K562 (cell line): ENCODE measurements around the gene TMEM270. TPM values are rescaled to one million over a fixed set of nuclear protein-coding genes. Genes with fewer than 3 reads are reported as not detected.

Experiments
- ATF1 ChIP-seq, 2 experiments: fragments of 450-650 bp in 1 of 2; IDR thresholded peaks; 2 replicates each; pipeline ENCODE4 v1.6.1; 2016; ENCODE audit warnings: missing compliant biosample characterization in 1 of 2, missing genetic modification characterization in 1 of 2
- BCL6 ChIP-seq: fragments of 250-450 bp; sonication (Bioruptor Pico); IDR thresholded peaks from 2 replicates; pipeline ENCODE4 v1.4.0; 2020
- E2F8 ChIP-seq: fragments of 450-650 bp; IDR thresholded peaks from 2 replicates; pipeline ENCODE4 v1.7.1; 2018; ENCODE audit warnings: mild to moderate bottlenecking, low read depth; ENCODE audit not compliant: partially characterized antibody
- ETV1 ChIP-seq: fragments of 450-650 bp; conservative IDR thresholded peaks from 2 replicates; pipeline ENCODE4 v1.6.1; 2016; ENCODE audit warnings: missing genetic modification characterization, control low read depth, low read depth, missing compliant biosample characterization
- ETV6 ChIP-seq, 3 experiments: fragments of 150-350 bp in 1 of 3; sonication (generic) in 1 of 3; formaldehyde crosslinking in 1 of 3; IDR thresholded peaks; 2 replicates each; pipeline versions ENCODE4 v1.6.1 to v1.8.0; 2014 to 2022; ENCODE audit warnings: borderline replicate concordance in 2 of 3, low read depth in 2 of 3, antibody characterized with exemption in 1 of 3, low read length in 1 of 3, mild to moderate bottlenecking in 1 of 3, missing genetic modification reagents in 1 of 3
- MGA ChIP-seq: fragments of 450-650 bp; IDR thresholded peaks from 2 replicates; pipeline ENCODE4 v1.6.1; 2016; ENCODE audit warnings: mild to moderate bottlenecking, moderate library complexity
- MTA1 ChIP-seq: fragments of 450-650 bp; IDR thresholded peaks from 2 replicates; pipeline ENCODE4 v1.6.1; 2017; ENCODE audit warnings: borderline replicate concordance
- NR2C1 ChIP-seq, 2 experiments: fragments of 450-650 bp; IDR thresholded peaks; 2 replicates each; pipeline ENCODE4 v1.6.1; 2017; ENCODE audit warnings: mild to moderate bottlenecking in 2 of 2, antibody characterized with exemption in 1 of 2, inconsistent platforms in 1 of 2, missing compliant biosample characterization in 1 of 2, missing genetic modification characterization in 1 of 2
- SRF ChIP-seq, 2 experiments: fragments of 250-450, 450-650 bp in 1 of 2; sonication (Bioruptor Pico) in 1 of 2; sonication (generic) in 1 of 2; formaldehyde crosslinking; IDR thresholded peaks; 2 replicates each; pipeline versions ENCODE4 v1.5.0 to v1.5.1; 2020 to 2022; ENCODE audit warnings: mild to moderate bottlenecking in 1 of 2, missing genetic modification reagents in 1 of 2
- polyA plus RNA-seq, 8 experiments: library from polyadenylated mRNA; depleted of rRNA in 4 of 8; stranded (reverse) in 5 of 8; unstranded in 3 of 8; fragments of >200 nt; fragmentation: Nextera tagmentation in 2 of 8; fragmentation: Illumina TruSeq in 1 of 8; extraction: Ambion mirVana in 2 of 8; extraction: Trizol in 1 of 8; gene quantifications; 2 replicates each; pipeline versions ENCODE4 v1.2.1 to v1.2.3, GENCODE V29; 2011 to 2014; ENCODE audit warnings: inconsistent platforms in 1 of 8, missing spikeins in 1 of 8
- total RNA-seq, 7 experiments: library from RNA; depleted of rRNA in 6 of 7; stranded (reverse); fragments of >200 nt in 6 of 7; fragmentation: Illumina TruSeq in 2 of 7; extraction: Trizol in 2 of 7; gene quantifications; 2 replicates each; pipeline versions ENCODE4 v1.2.1 to v1.2.3, GENCODE V29; 2011 to 2021; ENCODE audit warnings: low replicate concordance in 1 of 7

Gene TMEM270
- total and polyA plus RNA-seq, 9 of the 15 experiments (the other 6 are each of a cell fraction or from before 2014, with no cell fraction given) = not detected

GRCh38 chr7:73851410-73852338 lies 9.3 kb upstream of the TMEM270 start (continued):
- TF ChIP-seq ETV6 (IDR thresholded peaks at IDR 0.05; ENCODE audit: borderline replicate concordance in 1 of 2, low read depth in 2 of 2, low read length in 1 of 2) = peak in 1 of 2 experiments; percentile 68; a peak in 1 of 4 replicates
- no peak for TF ChIP-seq ETV6 (CRISPR knock-in tag; IDR thresholded peaks at IDR 0.05; ENCODE audit: borderline replicate concordance)
- peak; percentile 23 for TF ChIP-seq E2F8
- TF ChIP-seq MGA = peak; percentile 45; the same call in 1 of the 2 replicates
- no peak for TF ChIP-seq BCL6 (CRISPR knock-in tag)
- no peak for TF ChIP-seq ATF1 (CRISPR knock-in tag; IDR thresholded peaks at IDR 0.05)
- TF ChIP-seq ATF1 (tag; IDR thresholded peaks at IDR 0.05) = peak; percentile 53; the same call in 1 of the 2 replicates
- peak; percentile 62; the same call in 1 of the 2 replicates for TF ChIP-seq MTA1
- peak; percentile 39; the same call in 1 of the 2 replicates for TF ChIP-seq NR2C1 (IDR thresholded peaks at IDR 0.05)
- TF ChIP-seq NR2C1 (tag; IDR thresholded peaks at IDR 0.05) = no peak
- 0 out of 2 replicates have a peak, but pooled peaks have one; percentile 5 for TF ChIP-seq ETV1 (tag)
- TF ChIP-seq SRF (CRISPR knock-in tag; IDR thresholded peaks at IDR 0.05) = 0 out of 4 replicates have a peak, but pooled peaks of 1 of the 2 experiments have one; percentile 43
